Esophagus squamous epithelium (tissue), 4 donors: ENCODE measurements around the gene MRPL54.

Source experiments
- POLR2A ChIP-seq, 4 donors: fragments of 450-650 bp; IDR thresholded peaks; one replicate each; pipeline ENCODE4 v1.6.1; 2017; ENCODE audit warnings: antibody characterized with exemption in 4 of 4, mild to moderate bottlenecking in 4 of 4, moderate library complexity in 3 of 4
- TF ChIP-seq, protein P1 (sequence below), 6 experiments: fragments of 450-650 bp in 4 of 6; fragments of 200-600 bp in 2 of 6; sonication (generic) in 2 of 6; IDR thresholded peaks; one replicate each; pipeline ENCODE4 v1.5.1; 2016 to 2019; ENCODE audit warnings: antibody characterized with exemption in 6 of 6, mild to moderate bottlenecking in 4 of 6, moderate library complexity in 4 of 6

DNA sequence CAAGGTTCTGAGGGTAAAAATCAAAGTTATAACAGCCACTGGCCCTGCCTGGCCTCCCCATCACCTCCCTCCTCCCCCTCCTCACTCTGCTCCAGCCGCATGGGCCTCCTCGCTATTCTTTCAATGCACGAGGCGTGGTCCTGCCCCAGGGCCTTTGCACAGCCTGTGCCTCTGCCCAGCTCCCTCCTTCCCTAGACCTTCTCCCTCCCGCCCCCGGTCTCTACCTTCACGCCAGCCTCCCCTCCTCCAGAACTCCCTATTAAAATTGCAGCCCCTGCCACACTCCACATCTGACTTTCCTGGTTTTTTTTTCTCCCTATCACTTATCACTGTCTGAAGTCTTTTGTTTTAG, 6.2 kb downstream of the MRPL54 start:
- TF ChIP-seq, protein P1, sequence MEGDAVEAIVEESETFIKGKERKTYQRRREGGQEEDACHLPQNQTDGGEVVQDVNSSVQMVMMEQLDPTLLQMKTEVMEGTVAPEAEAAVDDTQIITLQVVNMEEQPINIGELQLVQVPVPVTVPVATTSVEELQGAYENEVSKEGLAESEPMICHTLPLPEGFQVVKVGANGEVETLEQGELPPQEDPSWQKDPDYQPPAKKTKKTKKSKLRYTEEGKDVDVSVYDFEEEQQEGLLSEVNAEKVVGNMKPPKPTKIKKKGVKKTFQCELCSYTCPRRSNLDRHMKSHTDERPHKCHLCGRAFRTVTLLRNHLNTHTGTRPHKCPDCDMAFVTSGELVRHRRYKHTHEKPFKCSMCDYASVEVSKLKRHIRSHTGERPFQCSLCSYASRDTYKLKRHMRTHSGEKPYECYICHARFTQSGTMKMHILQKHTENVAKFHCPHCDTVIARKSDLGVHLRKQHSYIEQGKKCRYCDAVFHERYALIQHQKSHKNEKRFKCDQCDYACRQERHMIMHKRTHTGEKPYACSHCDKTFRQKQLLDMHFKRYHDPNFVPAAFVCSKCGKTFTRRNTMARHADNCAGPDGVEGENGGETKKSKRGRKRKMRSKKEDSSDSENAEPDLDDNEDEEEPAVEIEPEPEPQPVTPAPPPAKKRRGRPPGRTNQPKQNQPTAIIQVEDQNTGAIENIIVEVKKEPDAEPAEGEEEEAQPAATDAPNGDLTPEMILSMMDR (IDR thresholded peaks at IDR 0.05): no peak
- TF ChIP-seq POLR2A (IDR thresholded peaks at IDR 0.05): no peak
